Measurements from ENCODE around the gene MAST1.

The MAST1 gene

DNA sequence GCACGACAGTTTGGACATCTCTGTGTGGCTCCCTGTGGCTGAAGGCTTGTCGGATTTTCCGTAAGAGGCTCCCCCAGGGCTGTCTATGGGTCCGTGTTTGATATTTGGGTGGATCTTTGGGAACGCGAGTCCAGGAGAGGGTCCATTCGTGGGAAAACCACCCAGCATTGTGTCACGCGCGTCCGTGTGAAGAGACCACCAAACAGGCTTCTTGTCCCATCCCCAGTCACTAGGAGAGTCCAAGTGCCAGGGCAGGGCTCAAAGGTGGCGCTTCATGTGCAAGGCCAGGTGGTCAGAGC is 46.3 kb downstream of the MAST1 start:
- TF ChIP-seq CTBP1 (IDR thresholded peaks at IDR 0.05; ENCODE audit: borderline replicate concordance), result no peak
- TF ChIP-seq HDGF (IDR thresholded peaks at IDR 0.05; ENCODE audit: borderline replicate concordance), result no peak
- TF ChIP-seq L3MBTL2 (conservative IDR thresholded peaks at IDR 0.05), result no peak
- TF ChIP-seq NFRKB (IDR thresholded peaks at IDR 0.05), result no peak
- no peak for TF ChIP-seq FOXK2 (IDR thresholded peaks at IDR 0.05)
- no peak for TF ChIP-seq SUZ12 (IDR thresholded peaks at IDR 0.05)
- TF ChIP-seq TARDBP (IDR thresholded peaks at IDR 0.05), result no peak
- no peak for TF ChIP-seq SP1 (IDR thresholded peaks at IDR 0.05)
- TF ChIP-seq ZNF384 (IDR thresholded peaks at IDR 0.05), result no peak
- TF ChIP-seq BHLHE40 (IDR thresholded peaks at IDR 0.05; ENCODE audit: borderline replicate concordance), result no peak
- TF ChIP-seq FOXM1 (IDR thresholded peaks at IDR 0.05; ENCODE audit: borderline replicate concordance), result no peak
- no peak for TF ChIP-seq LEF1 (IDR thresholded peaks at IDR 0.05; ENCODE audit: borderline replicate concordance)
- no peak for TF ChIP-seq ELF4 (IDR thresholded peaks at IDR 0.05)
- TF ChIP-seq FOXA1 (IDR thresholded peaks at IDR 0.05), result no peak
- TF ChIP-seq, protein P1, sequence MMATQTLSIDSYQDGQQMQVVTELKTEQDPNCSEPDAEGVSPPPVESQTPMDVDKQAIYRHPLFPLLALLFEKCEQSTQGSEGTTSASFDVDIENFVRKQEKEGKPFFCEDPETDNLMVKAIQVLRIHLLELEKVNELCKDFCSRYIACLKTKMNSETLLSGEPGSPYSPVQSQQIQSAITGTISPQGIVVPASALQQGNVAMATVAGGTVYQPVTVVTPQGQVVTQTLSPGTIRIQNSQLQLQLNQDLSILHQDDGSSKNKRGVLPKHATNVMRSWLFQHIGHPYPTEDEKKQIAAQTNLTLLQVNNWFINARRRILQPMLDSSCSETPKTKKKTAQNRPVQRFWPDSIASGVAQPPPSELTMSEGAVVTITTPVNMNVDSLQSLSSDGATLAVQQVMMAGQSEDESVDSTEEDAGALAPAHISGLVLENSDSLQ (IDR thresholded peaks at IDR 0.05), result no peak
- TF ChIP-seq ARNT (IDR thresholded peaks at IDR 0.05), result no peak
- ChIA-PET CTCF (no interaction called here), POLR2A (interaction anchor here (1.6 kb wide), 1 partner anchor 29 kb away, joined by 4 read pairs; no protein-coding TSS in a partner anchor)
- no peak for DNase-seq (ENCODE audit: extremely low spot score)

DNA sequence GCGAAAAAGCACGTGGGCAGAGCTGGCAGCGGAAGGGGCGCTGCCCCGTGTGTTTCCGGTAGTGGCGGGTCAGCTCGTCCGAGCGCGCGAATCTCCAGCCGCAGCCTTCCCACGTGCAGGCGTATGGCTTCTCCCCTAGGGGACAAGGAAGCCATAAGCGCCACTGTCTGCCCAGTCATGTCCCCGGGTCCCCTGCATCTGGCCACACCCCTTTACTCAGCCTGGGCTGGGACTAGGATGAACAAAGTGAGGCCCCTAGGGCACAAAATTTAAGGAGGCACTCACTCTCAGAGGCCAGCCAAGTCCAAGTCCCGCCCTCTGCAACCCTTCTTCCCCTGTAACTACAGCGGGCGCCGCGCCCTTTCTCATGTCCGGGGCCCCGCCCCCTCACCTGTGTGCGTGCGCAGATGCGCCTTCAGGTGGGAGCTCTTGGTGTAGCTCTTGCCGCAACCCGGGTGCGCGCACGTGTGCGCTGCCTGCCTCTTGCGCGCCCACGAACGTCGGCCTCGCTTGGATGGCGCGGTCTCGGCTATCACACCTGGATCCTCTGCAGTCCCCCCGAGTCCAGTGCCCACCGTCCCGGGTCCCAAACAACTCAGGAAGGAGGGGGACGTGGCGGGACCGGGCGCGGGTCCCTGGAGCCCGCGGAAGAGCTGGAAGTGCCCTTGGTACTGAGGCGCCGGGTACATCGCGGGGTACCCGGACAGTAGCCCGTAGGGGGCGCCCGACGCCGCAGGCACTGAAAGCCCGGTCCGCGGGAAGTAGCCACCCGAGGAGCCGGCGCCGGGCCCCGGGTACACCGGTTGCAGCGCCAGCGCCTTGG is 46.8 kb downstream of the MAST1 start:
- TF ChIP-seq L3MBTL2 (conservative IDR thresholded peaks at IDR 0.05) (peak; percentile 87), ZNF384 (IDR thresholded peaks at IDR 0.05) (no peak)
- ChIA-PET CTCF (no interaction called here), POLR2A (interaction anchor here (1.6 kb wide), 1 partner anchor 28 kb away, joined by 4 read pairs; no protein-coding TSS in a partner anchor)
- peak; percentile 42 for DNase-seq (ENCODE audit: extremely low spot score)

DNA sequence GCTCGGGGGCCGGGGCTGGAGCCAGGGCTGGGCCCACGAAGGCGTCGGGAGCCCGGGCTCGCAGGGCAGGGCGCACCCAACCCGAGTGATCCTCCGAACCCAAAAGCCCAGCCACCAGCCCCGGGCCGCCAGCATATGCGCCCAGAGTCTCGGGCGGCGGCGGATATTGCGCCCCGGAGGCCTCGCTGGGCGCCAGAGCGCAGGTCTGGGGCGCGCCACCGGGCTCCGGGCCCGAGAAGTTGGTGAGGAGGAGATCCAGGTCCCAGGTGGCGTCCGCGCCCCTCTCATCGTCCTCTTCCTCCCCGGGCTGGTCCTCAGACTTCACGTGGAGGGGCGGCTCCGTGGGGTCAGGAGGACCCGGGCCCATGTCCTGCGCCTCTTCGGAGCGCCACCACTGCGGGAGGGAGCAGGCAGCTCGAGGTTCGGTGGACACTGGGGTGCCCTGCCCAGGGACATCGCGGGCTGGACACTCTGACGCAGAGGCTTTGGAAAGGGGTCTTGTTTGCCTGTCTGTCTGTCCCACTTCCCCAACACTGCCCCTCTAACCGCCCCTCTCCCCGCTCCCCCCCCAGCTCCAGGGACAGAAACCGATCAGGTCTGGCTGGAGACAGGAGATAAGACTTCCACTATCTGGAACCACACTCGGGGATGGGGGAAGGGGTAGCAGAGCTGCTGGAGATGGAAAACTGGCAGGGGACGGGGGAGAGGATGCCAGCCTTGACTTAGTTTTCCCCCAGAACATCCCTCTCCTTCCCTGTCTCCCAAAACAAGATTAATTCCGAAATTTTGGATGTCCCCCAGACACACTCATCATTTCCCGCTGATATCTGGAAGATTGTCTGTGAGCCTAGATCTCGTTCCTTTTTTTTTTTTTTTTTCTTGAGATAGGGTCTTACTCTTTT is 47.7 kb downstream of the MAST1 start:
- DNase-seq (ENCODE audit: extremely low spot score), result no peak
- CTCF ChIA-PET, result no interaction called here
- POLR2A ChIA-PET, result interaction anchor here (1.6 kb wide), 1 partner anchor 27 kb away, joined by 4 read pairs; no protein-coding TSS in a partner anchor
- TF ChIP-seq FOXA1 (IDR thresholded peaks at IDR 0.05), result no peak
- TF ChIP-seq BHLHE40 (IDR thresholded peaks at IDR 0.05; ENCODE audit: borderline replicate concordance), result no peak
- TF ChIP-seq ARNT (IDR thresholded peaks at IDR 0.05), result no peak
- TF ChIP-seq ELF4 (IDR thresholded peaks at IDR 0.05), result no peak
- TF ChIP-seq LEF1 (IDR thresholded peaks at IDR 0.05; ENCODE audit: borderline replicate concordance), result no peak
- TF ChIP-seq TARDBP (IDR thresholded peaks at IDR 0.05), result no peak
- TF ChIP-seq NFRKB (IDR thresholded peaks at IDR 0.05), result no peak
- TF ChIP-seq FOXK2 (IDR thresholded peaks at IDR 0.05), result no peak
- TF ChIP-seq L3MBTL2 (conservative IDR thresholded peaks at IDR 0.05), result no peak
- TF ChIP-seq ZNF384 (IDR thresholded peaks at IDR 0.05), result no peak
- no peak for TF ChIP-seq SUZ12 (IDR thresholded peaks at IDR 0.05)
- TF ChIP-seq, protein P1 (IDR thresholded peaks at IDR 0.05), result no peak
- TF ChIP-seq HDGF (IDR thresholded peaks at IDR 0.05; ENCODE audit: borderline replicate concordance), result no peak
- no peak for TF ChIP-seq SP1 (IDR thresholded peaks at IDR 0.05)
- TF ChIP-seq CTBP1 (IDR thresholded peaks at IDR 0.05; ENCODE audit: borderline replicate concordance), result no peak
- no peak for TF ChIP-seq FOXM1 (IDR thresholded peaks at IDR 0.05; ENCODE audit: borderline replicate concordance)

DNA sequence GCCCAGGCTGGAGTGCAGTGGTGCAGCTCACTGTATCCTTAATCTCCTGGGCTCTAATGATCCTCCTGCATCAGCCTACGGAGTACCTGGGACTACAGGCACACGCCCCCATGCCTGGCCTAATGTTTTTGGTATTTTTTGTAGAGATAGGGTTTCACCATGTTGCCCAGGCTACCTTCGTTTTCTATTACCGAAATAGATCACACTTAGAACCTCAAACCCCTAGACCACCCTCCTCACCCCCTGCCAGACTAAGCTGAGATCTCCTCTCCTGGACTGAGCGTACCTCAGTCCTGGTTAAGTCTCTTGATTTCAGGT is 48.3 kb downstream of the MAST1 start:
- TF ChIP-seq FOXK2 (IDR thresholded peaks at IDR 0.05), result no peak
- no peak for TF ChIP-seq ARNT (IDR thresholded peaks at IDR 0.05)
- no peak for TF ChIP-seq TARDBP (IDR thresholded peaks at IDR 0.05)
- no peak for TF ChIP-seq ZNF384 (IDR thresholded peaks at IDR 0.05)
- TF ChIP-seq HDGF (IDR thresholded peaks at IDR 0.05; ENCODE audit: borderline replicate concordance), result no peak
- TF ChIP-seq FOXM1 (IDR thresholded peaks at IDR 0.05; ENCODE audit: borderline replicate concordance), result no peak
- TF ChIP-seq LEF1 (IDR thresholded peaks at IDR 0.05; ENCODE audit: borderline replicate concordance), result no peak
- no peak for TF ChIP-seq SUZ12 (IDR thresholded peaks at IDR 0.05)
- no peak for TF ChIP-seq CTBP1 (IDR thresholded peaks at IDR 0.05; ENCODE audit: borderline replicate concordance)
- no peak for TF ChIP-seq ELF4 (IDR thresholded peaks at IDR 0.05)
- TF ChIP-seq NFRKB (IDR thresholded peaks at IDR 0.05), result no peak
- TF ChIP-seq L3MBTL2 (conservative IDR thresholded peaks at IDR 0.05), result no peak
- ChIA-PET CTCF (no interaction called here), POLR2A (no interaction called here)
- DNase-seq (ENCODE audit: extremely low spot score), result no peak

DNA sequence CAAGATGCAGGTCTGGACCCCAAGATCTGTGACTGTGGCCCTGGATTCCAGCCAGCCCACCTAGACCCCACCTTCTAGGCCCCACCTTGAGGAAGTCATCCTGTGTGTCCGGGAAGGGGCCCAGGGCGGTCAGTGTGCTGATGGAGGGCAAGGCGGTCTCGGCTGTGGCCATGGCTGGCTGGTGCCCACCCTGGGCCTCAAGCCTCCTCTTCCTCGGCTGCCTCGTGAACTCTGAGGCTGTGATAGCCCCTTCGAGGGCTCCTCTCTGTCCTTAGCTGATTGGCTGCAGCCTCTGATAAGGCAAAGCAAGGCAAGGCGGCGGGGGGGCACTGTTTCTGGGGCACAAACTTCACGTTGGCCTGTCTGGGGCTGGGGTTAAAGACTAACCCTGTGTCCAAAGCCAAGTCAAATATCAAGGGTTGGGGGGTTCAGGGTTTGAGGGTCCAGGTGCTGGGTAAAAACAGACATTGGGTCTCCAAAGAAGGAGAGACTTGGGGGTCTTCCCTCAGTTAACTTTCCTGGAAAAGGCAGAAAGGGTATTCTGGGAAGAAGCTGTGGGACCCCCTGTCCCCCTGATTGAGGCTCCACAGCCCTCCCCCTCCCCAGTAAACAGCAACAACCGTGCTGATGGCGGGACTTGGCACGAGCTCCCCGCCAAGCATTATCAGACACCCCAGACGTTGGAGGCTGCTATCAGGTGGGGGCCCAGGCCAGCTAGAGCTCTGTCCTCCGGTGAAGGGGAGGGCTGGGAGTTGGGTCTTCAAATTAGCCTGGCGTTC is 48.8 kb downstream of the MAST1 start, which contains the start of gene KLF1:
KLF1 (minus strand) TSS at position 233 of the 779 bp plus-strand sequence; CDS start at position 172, 61 bp downstream.
- POLR2A ChIA-PET, result no interaction called here
- CTCF ChIA-PET, result no interaction called here
- no peak for DNase-seq (ENCODE audit: extremely low spot score)
- no peak for TF ChIP-seq ELF4 (IDR thresholded peaks at IDR 0.05)
- no peak for TF ChIP-seq NFRKB (IDR thresholded peaks at IDR 0.05)
- no peak for TF ChIP-seq LEF1 (IDR thresholded peaks at IDR 0.05; ENCODE audit: borderline replicate concordance)
- no peak for TF ChIP-seq TARDBP (IDR thresholded peaks at IDR 0.05)
- no peak for TF ChIP-seq L3MBTL2 (conservative IDR thresholded peaks at IDR 0.05)
- no peak for TF ChIP-seq SUZ12 (IDR thresholded peaks at IDR 0.05)
- TF ChIP-seq ARNT (IDR thresholded peaks at IDR 0.05), result no peak
- no peak for TF ChIP-seq FOXA1 (IDR thresholded peaks at IDR 0.05)
- no peak for TF ChIP-seq ZNF384 (IDR thresholded peaks at IDR 0.05)
